WTC11 (cell line): ENCODE measurements around the gene ARF6. TPM values are rescaled to one million over a fixed set of nuclear protein-coding genes. Genes with fewer than 3 reads are reported as not detected.

Source experiments
- ATAC-seq: fragments of 200-7000 bp; cut with Tn5 transposase; 2 replicates; pipeline ENCODE4 v1.10.0; 2021; ENCODE audit warnings: mild to moderate bottlenecking, moderate library complexity
- CTCF ChIA-PET: fragments of 300-600 bp; sonication (Branson Sonifier 250); formaldehyde crosslinking; loops from one replicate; lab custom pipeline; 2021; ENCODE audit warnings: antibody characterized with exemption; lab: Charles Lee
- POLR2A ChIA-PET: fragments of 350-600 bp; sonication (Branson Sonifier 250); formaldehyde crosslinking; loops from one replicate; lab custom pipeline; 2021; ENCODE audit warnings: antibody characterized with exemption; lab: Charles Lee
- DNase-seq: peaks from one replicate; pipeline ENCODE4 v3.0.0; 2021; ENCODE audit warnings: low spot score
- H3K27ac Mint-ChIP-seq: 2 replicates; pipeline ENCODE4 v1.8.0; 2021; ENCODE audit warnings: mixed read lengths
- H3K27me3 Mint-ChIP-seq: 2 replicates; pipeline ENCODE4 v1.8.0; 2021; ENCODE audit warnings: low read depth, mild to moderate bottlenecking, moderate library complexity, mixed read lengths
- H3K36me3 Mint-ChIP-seq: 2 replicates; pipeline ENCODE4 v1.8.0; 2021; ENCODE audit warnings: mixed read lengths
- H3K4me1 Mint-ChIP-seq: 2 replicates; pipeline ENCODE4 v1.8.0; 2022; ENCODE audit warnings: mixed read lengths
- H3K4me3 Mint-ChIP-seq: 2 replicates; pipeline ENCODE4 v1.8.0; 2021; ENCODE audit warnings: mild to moderate bottlenecking, moderate library complexity, mixed read lengths
- H3K9me3 Mint-ChIP-seq: 2 replicates; pipeline ENCODE4 v1.8.0; 2021; ENCODE audit warnings: mixed read lengths
- CREM ChIP-seq: sonication (generic); formaldehyde crosslinking; IDR thresholded peaks from 2 replicates; pipeline ENCODE4 v1.8.1; 2022; ENCODE audit warnings: mild to moderate bottlenecking, missing genetic modification reagents, moderate library complexity
- FOXK1 ChIP-seq: sonication (generic); formaldehyde crosslinking; IDR thresholded peaks from 2 replicates; pipeline ENCODE4 v1.8.0; 2022; ENCODE audit warnings: mild to moderate bottlenecking, moderate library complexity, missing genetic modification reagents
- NFE2L1 ChIP-seq: sonication (generic); formaldehyde crosslinking; IDR thresholded peaks from 2 replicates; pipeline ENCODE4 v1.8.1; 2023; ENCODE audit warnings: missing genetic modification reagents
- RELA ChIP-seq: sonication (generic); formaldehyde crosslinking; IDR thresholded peaks from 2 replicates; pipeline ENCODE4 v1.8.1; 2022; ENCODE audit warnings: missing genetic modification reagents, mild to moderate bottlenecking, borderline replicate concordance
- TP53 ChIP-seq: sonication (generic); formaldehyde crosslinking; IDR thresholded peaks from 2 replicates; pipeline ENCODE4 v1.8.1; 2023; ENCODE audit warnings: mild to moderate bottlenecking, missing genetic modification reagents
- total RNA-seq: library from RNA; stranded (reverse); gene quantifications from 3 replicates; pipeline ENCODE4 v1.2.3, GENCODE V29; 2021
- TF ChIP-seq, protein P1 (sequence below): sonication (generic); formaldehyde crosslinking; IDR thresholded peaks from 2 replicates; pipeline ENCODE4 v1.8.0; 2022; ENCODE audit warnings: mild to moderate bottlenecking, missing genetic modification reagents
- TF ChIP-seq, protein P2 (sequence below): sonication (generic); formaldehyde crosslinking; IDR thresholded peaks from 2 replicates; pipeline ENCODE4 v1.8.1; 2022; ENCODE audit warnings: mild to moderate bottlenecking, moderate library complexity, missing genetic modification reagents
- TF ChIP-seq, protein P3 (sequence below): sonication (generic); formaldehyde crosslinking; conservative IDR thresholded peaks from 2 replicates; pipeline ENCODE4 v1.8.1; 2022; ENCODE audit warnings: mild to moderate bottlenecking, missing genetic modification reagents
- TF ChIP-seq, protein P4 (sequence below): sonication (generic); formaldehyde crosslinking; IDR thresholded peaks from 2 replicates; pipeline ENCODE4 v1.8.1; 2022; ENCODE audit warnings: low read depth, missing genetic modification reagents, borderline replicate concordance
- TF ChIP-seq, protein P5 (sequence below): fragments of 250-450 bp; sonication (Bioruptor Pico); IDR thresholded peaks from 2 replicates; pipeline ENCODE4 v2.1.2; 2022; ENCODE audit warnings: mild to moderate bottlenecking, moderate library complexity

ARF6 gene
- total RNA-seq, 1 experiment from 2014 or later: 55.9 TPM

DNA sequence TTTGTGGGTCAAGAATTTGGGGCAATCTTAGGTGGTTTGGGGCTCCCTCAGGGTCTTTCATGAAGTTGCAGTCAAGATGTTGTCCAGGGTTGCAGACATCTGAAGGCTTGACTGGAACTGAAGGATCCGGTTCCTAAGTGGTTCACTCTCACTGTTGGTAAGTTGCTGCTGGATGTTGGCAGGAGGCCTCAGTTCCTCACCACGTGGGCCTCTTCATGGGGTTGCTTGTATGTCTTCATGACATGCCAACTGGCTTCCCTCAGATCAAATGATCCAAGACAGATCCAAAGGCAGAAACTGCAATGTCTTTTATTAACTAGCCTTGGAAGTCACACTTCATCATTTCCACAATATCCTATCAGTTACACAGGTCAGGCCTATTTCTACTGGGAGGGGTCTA is 49.2 kb downstream of the ARF6 start (continued):
- TF ChIP-seq NFE2L1 (CRISPR knock-in tag) (no peak), RELA (no peak)
- TF ChIP-seq, protein P1, sequence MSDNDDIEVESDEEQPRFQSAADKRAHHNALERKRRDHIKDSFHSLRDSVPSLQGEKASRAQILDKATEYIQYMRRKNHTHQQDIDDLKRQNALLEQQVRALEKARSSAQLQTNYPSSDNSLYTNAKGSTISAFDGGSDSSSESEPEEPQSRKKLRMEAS (CRISPR knock-in tag): no peak
- TF ChIP-seq, protein P2, sequence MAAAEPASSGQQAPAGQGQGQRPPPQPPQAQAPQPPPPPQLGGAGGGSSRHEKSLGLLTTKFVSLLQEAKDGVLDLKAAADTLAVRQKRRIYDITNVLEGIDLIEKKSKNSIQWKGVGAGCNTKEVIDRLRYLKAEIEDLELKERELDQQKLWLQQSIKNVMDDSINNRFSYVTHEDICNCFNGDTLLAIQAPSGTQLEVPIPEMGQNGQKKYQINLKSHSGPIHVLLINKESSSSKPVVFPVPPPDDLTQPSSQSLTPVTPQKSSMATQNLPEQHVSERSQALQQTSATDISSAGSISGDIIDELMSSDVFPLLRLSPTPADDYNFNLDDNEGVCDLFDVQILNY (CRISPR knock-in tag): no peak
- TF ChIP-seq, protein P3, sequence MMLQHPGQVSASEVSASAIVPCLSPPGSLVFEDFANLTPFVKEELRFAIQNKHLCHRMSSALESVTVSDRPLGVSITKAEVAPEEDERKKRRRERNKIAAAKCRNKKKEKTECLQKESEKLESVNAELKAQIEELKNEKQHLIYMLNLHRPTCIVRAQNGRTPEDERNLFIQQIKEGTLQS (CRISPR knock-in tag): no peak
- TF ChIP-seq, protein P4, sequence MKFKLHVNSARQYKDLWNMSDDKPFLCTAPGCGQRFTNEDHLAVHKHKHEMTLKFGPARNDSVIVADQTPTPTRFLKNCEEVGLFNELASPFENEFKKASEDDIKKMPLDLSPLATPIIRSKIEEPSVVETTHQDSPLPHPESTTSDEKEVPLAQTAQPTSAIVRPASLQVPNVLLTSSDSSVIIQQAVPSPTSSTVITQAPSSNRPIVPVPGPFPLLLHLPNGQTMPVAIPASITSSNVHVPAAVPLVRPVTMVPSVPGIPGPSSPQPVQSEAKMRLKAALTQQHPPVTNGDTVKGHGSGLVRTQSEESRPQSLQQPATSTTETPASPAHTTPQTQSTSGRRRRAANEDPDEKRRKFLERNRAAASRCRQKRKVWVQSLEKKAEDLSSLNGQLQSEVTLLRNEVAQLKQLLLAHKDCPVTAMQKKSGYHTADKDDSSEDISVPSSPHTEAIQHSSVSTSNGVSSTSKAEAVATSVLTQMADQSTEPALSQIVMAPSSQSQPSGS: no peak

DNA sequence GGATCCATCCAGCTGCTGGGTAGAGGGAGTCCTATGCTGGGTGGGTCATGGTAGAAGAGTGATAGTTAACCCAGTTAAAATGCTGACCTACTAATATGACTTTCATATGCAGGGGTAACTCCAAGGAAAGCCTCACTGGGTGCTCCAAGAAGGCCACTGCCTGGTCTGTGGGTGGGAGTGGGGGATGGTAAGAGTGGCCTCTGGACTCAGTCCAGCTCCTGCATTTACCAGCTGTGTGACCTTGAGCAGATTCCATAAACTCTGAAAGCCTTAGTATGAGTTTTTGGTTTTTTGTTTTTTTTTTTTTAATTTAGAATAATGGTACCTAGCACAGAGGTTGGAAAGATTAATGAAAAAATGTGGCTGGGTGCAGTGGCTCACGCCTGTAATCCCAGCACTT is 51.6 kb downstream of the ARF6 start:
- ATAC-seq: no peak
- peaks cover 3% of the 10 kb centered on the region; the same call in 1 of the 2 replicates for H3K27me3 Mint-ChIP-seq
- H3K9me3 Mint-ChIP-seq: peaks cover 6% of the 10 kb centered on the region
- DNase-seq: no peak
- H3K36me3 Mint-ChIP-seq: no peaks in the 10 kb centered on the region
- no peak overlapping the region for H3K27ac Mint-ChIP-seq
- TF ChIP-seq, protein P5, sequence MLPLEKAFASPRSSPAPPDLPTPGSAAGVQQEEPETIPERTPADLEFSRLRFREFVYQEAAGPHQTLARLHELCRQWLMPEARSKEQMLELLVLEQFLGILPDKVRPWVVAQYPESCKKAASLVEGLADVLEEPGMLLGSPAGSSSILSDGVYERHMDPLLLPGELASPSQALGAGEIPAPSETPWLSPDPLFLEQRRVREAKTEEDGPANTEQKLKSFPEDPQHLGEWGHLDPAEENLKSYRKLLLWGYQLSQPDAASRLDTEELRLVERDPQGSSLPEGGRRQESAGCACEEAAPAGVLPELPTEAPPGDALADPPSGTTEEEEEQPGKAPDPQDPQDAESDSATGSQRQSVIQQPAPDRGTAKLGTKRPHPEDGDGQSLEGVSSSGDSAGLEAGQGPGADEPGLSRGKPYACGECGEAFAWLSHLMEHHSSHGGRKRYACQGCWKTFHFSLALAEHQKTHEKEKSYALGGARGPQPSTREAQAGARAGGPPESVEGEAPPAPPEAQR (CRISPR knock-in tag): no peak
- TF ChIP-seq TP53 (no peak), FOXK1 (CRISPR knock-in tag) (no peak)
- ChIA-PET POLR2A (no interaction called here), CTCF (no interaction called here)
- H3K4me1 Mint-ChIP-seq: peaks cover 4% of the 10 kb centered on the region
- H3K4me3 Mint-ChIP-seq: no peak overlapping the region

DNA sequence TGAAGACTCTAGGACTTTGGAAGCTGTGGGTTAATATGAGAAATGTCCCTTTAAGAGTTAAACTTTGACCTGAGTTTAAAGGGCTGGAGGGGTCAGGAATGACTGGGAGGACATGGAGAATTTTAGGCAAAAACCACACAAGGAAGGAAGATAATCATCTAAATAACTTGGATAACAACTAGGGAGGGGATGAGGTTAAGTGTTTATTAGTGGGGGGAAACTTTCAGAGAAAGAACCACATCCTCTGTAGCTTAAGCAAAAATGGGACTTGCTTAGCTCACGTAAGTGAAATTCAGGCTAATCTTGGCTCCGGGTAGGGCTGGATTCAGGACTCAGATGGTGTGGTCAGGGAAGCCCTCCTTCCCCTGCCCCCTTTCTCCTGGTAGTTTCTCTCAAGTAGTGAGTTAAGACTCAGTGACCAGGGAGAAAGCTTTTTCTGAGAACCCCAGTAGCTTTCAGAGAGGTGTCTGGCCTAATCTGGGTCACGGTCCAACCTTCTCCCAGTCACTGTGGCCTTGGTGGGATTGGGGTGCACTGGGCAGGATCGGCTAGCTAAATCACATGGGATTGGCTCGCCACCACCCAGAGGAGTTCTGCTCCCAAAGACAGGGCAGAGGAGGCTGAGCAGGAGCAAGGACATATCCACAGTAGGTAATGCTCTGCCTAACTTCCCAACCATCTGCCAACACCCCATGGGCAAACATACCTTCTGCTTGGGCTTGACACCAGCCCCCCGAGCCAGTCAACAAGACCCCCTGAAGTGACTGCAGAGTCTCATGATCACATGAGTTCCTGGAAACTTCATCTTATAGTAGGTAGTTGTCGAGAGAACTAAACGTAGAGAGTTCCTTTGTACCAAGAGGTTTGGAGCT is 52.8 kb downstream of the ARF6 start:
- ChIA-PET POLR2A (no interaction called here), CTCF (interaction anchor here (0.6 to 1.0 kb wide), 2 partner anchors 62 to 64 kb away, joined by 3 to 4 read pairs; no protein-coding TSS in a partner anchor)
- no peaks in the 10 kb centered on the region for H3K9me3 Mint-ChIP-seq
- DNase-seq: no peak
- H3K4me1 Mint-ChIP-seq: peaks cover 4% of the 10 kb centered on the region
- ATAC-seq: no peak
- no peak overlapping the region for H3K27ac Mint-ChIP-seq
- no peaks in the 10 kb centered on the region for H3K27me3 Mint-ChIP-seq
- no peaks in the 10 kb centered on the region for H3K36me3 Mint-ChIP-seq
- TF ChIP-seq CREM (CRISPR knock-in tag): no peak
- H3K4me3 Mint-ChIP-seq: no peak overlapping the region

Other genes with a start within 250 kb of the ARF6 start
- gene POLE2, start 204.9 kb upstream of the ARF6 start, total RNA-seq: 24.0 to 24.6 TPM (median 24.4 TPM) in 3 replicates
- 0.16 TPM in 1 of 3 replicates, not detected in the others for gene KLHDC1, start 200.0 kb upstream of the ARF6 start, total RNA-seq
- 38.7 to 47.6 TPM (median 42.5 TPM) in 3 replicates for gene KLHDC2, start 124.9 kb upstream of the ARF6 start, total RNA-seq
- gene NEMF, start 40.3 kb upstream of the ARF6 start, total RNA-seq: 50.1 to 51.2 TPM (median 50.1 TPM) in 3 replicates
- gene VCPKMT, start 223.5 kb downstream of the ARF6 start, total RNA-seq: 10.5 to 11.5 TPM (median 11.1 TPM) in 3 replicates